HepG2 (cell line): ENCODE measurements around the gene RNH1. TPM values are rescaled to one million over a fixed set of nuclear protein-coding genes. Genes with fewer than 3 reads are reported as not detected.

Experiments used
- FOSL2 ChIP-seq: sonication (generic); formaldehyde crosslinking; IDR thresholded peaks from 2 replicates; pipeline ENCODE4 v1.4.0; 2020; ENCODE audit warnings: missing genetic modification reagents
- KDM5B ChIP-seq: sonication (generic); formaldehyde crosslinking; IDR thresholded peaks from 2 replicates; pipeline ENCODE4 v1.4.0; 2020; ENCODE audit warnings: missing genetic modification reagents, mild to moderate bottlenecking, borderline replicate concordance
- MTF1 ChIP-seq: sonication (generic); formaldehyde crosslinking; IDR thresholded peaks from 2 replicates; pipeline ENCODE4 v1.5.0; 2020; ENCODE audit warnings: missing genetic modification reagents
- SOX13 ChIP-seq, 3 experiments: fragments of 450-650 bp in 1 of 3; sonication (generic) in 1 of 3; formaldehyde crosslinking in 1 of 3; IDR thresholded peaks in 2 of 3; conservative IDR thresholded peaks in 1 of 3; 2 replicates each; pipeline versions ENCODE4 v1.5.0 to v1.6.1; 2016 to 2020; ENCODE audit warnings: antibody characterized with exemption in 1 of 3, mild to moderate bottlenecking in 1 of 3, missing compliant biosample characterization in 1 of 3, missing genetic modification reagents in 1 of 3, moderate library complexity in 1 of 3
- SP5 ChIP-seq: IDR thresholded peaks from 2 replicates; pipeline ENCODE4 v1.6.1; 2016; ENCODE audit warnings: low read depth, borderline replicate concordance
- ZBED4 ChIP-seq: sonication (generic); formaldehyde crosslinking; IDR thresholded peaks from 2 replicates; pipeline ENCODE4 v1.4.0; 2020; ENCODE audit warnings: missing genetic modification reagents, borderline replicate concordance
- ZNF556 ChIP-seq: sonication (generic); formaldehyde crosslinking; IDR thresholded peaks from 2 replicates; pipeline ENCODE4 v1.4.0; 2020; ENCODE audit warnings: mild to moderate bottlenecking, missing genetic modification reagents, borderline replicate concordance
- ZNF704 ChIP-seq: sonication (generic); formaldehyde crosslinking; IDR thresholded peaks from 2 replicates; pipeline ENCODE4 v1.8.1; 2023; ENCODE audit warnings: mild to moderate bottlenecking, inconsistent platforms, moderate library complexity, missing genetic modification reagents, borderline replicate concordance
- ZNF710 ChIP-seq: sonication (generic); formaldehyde crosslinking; IDR thresholded peaks from 2 replicates; pipeline ENCODE4 v1.5.0; 2020; ENCODE audit warnings: mild to moderate bottlenecking, missing genetic modification reagents, borderline replicate concordance
- polyA plus RNA-seq, 8 experiments: library from polyadenylated mRNA; depleted of rRNA in 3 of 8; stranded (reverse) in 7 of 8; unstranded in 1 of 8; fragments of >200 nt; fragmentation: Illumina TruSeq in 4 of 8; extraction: Trizol in 4 of 8; gene quantifications; 2 replicates each; pipeline versions ENCODE4 v1.2.1 to v1.2.3, GENCODE V29; 2011 to 2016; ENCODE audit warnings: low read depth in 4 of 8, missing spikeins in 1 of 8, mixed read lengths in 1 of 8; ENCODE audit not compliant: insufficient read depth in 1 of 8
- total RNA-seq, 5 experiments: library from RNA; depleted of rRNA; stranded (reverse); fragments of >200 nt; fragmentation: Illumina TruSeq; extraction: Trizol; gene quantifications; 2 replicates each; pipeline ENCODE4 v1.2.3, GENCODE V29; 2016; ENCODE audit warnings: low read depth in 1 of 5
- TF ChIP-seq, protein P1 (sequence below), 2 experiments: fragments of 450-650 bp in 1 of 2; sonication (generic) in 1 of 2; formaldehyde crosslinking in 1 of 2; IDR thresholded peaks; 2 replicates each; pipeline versions ENCODE4 v1.6.1 to v1.8.0; 2016 to 2022; ENCODE audit warnings: antibody characterized with exemption in 1 of 2, mild to moderate bottlenecking in 1 of 2, missing genetic modification reagents in 1 of 2

Gene RNH1
- total and polyA plus RNA-seq, 2 of the 13 experiments (the other 11 are each of a cell fraction or from before 2014, with no cell fraction given), result 36.0 to 74.1 TPM

DNA sequence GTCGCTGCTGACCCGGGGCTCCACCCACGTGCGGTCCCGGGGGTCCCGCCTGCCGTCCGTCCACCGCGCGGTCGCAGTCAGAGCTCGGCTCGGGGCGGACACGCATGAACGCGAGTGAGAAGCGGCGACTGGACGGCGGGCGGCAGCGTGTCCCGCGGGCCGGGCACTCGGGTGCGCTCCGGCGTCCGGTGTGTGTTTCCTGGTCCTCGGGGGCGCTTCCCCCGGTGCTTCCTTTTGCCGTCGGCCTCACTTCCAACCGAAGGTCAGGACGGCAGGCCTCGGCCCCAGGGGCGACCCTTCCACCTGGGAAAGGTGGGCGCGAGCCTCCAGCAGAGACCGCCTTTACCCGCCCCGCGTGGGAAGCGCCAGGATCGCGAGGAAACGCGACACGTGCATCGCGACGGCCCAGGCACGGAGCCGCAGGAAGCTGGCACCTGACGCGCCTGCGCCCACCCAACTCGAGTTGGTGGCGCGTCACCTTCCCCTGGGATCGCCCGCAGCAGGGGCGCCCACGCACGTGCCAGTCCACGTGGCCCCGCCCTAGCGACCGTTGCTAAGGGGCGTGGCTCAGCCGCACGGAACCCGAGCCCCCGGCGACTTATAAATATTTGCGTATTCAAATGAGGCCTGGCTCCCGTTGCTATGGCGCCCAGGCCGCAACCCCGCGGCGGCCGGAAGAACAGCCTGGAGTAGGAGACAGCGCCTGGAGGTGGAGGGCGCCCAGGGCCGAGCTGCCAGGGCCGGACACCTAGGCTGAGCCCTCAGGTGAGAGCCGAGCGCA lies 30.0 kb upstream of the RNH1 start, which contains the start of gene LRRC56 (continued):
- TF ChIP-seq, protein P1, sequence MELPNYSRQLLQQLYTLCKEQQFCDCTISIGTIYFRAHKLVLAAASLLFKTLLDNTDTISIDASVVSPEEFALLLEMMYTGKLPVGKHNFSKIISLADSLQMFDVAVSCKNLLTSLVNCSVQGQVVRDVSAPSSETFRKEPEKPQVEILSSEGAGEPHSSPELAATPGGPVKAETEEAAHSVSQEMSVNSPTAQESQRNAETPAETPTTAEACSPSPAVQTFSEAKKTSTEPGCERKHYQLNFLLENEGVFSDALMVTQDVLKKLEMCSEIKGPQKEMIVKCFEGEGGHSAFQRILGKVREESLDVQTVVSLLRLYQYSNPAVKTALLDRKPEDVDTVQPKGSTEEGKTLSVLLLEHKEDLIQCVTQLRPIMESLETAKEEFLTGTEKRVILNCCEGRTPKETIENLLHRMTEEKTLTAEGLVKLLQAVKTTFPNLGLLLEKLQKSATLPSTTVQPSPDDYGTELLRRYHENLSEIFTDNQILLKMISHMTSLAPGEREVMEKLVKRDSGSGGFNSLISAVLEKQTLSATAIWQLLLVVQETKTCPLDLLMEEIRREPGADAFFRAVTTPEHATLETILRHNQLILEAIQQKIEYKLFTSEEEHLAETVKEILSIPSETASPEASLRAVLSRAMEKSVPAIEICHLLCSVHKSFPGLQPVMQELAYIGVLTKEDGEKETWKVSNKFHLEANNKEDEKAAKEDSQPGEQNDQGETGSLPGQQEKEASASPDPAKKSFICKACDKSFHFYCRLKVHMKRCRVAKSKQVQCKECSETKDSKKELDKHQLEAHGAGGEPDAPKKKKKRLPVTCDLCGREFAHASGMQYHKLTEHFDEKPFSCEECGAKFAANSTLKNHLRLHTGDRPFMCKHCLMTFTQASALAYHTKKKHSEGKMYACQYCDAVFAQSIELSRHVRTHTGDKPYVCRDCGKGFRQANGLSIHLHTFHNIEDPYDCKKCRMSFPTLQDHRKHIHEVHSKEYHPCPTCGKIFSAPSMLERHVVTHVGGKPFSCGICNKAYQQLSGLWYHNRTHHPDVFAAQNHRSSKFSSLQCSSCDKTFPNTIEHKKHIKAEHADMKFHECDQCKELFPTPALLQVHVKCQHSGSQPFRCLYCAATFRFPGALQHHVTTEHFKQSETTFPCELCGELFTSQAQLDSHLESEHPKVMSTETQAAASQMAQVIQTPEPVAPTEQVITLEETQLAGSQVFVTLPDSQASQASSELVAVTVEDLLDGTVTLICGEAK (IDR thresholded peaks at IDR 0.05), result no peak
- TF ChIP-seq, protein P1 (CRISPR knock-in tag; IDR thresholded peaks at IDR 0.05), result no peak
- TF ChIP-seq FOSL2 (no peak), ZBED4 (CRISPR knock-in tag) (no peak), SP5 (CRISPR knock-in tag) (peak; percentile 68; the same call in 1 of the 2 replicates), SOX13 (IDR thresholded peaks at IDR 0.05) (no peak), SOX13 (CRISPR knock-in tag; conservative IDR thresholded peaks at IDR 0.05 in 1 of 2, IDR thresholded peaks at IDR 0.05 in 1 of 2) (no peak), KDM5B (CRISPR knock-in tag) (no peak), MTF1 (CRISPR knock-in tag) (no peak), ZNF556 (CRISPR knock-in tag) (no peak), ZNF710 (CRISPR knock-in tag) (no peak), ZNF704 (CRISPR knock-in tag) (no peak)
